Measurements from ENCODE around the gene SORBS2.

DNA sequence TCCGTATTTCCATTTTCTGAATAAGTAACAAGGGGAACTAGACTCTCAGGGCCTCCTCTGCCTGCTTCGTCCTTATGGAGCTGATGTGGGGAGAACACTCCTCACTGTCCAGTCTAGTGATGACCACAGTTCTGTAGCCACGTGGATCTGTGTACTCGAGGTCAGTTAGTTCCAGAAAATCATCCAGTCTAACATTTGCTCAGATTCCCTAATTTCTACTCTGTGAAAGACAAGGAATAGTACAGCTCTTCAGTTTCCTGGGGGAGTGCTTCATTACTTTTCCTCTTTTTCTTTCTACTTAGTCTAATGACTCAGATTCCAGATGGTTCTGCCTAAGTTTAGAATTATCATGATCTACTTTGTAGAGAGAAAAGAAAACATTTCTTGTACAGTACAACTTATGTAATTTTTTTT is 82.6 kb downstream of the SORBS2 start:
- TF ChIP-seq CTCF (IDR thresholded peaks at IDR 0.05; ENCODE audit: poor library complexity, severe bottlenecking) = no peak
- TF ChIP-seq, protein P1, sequence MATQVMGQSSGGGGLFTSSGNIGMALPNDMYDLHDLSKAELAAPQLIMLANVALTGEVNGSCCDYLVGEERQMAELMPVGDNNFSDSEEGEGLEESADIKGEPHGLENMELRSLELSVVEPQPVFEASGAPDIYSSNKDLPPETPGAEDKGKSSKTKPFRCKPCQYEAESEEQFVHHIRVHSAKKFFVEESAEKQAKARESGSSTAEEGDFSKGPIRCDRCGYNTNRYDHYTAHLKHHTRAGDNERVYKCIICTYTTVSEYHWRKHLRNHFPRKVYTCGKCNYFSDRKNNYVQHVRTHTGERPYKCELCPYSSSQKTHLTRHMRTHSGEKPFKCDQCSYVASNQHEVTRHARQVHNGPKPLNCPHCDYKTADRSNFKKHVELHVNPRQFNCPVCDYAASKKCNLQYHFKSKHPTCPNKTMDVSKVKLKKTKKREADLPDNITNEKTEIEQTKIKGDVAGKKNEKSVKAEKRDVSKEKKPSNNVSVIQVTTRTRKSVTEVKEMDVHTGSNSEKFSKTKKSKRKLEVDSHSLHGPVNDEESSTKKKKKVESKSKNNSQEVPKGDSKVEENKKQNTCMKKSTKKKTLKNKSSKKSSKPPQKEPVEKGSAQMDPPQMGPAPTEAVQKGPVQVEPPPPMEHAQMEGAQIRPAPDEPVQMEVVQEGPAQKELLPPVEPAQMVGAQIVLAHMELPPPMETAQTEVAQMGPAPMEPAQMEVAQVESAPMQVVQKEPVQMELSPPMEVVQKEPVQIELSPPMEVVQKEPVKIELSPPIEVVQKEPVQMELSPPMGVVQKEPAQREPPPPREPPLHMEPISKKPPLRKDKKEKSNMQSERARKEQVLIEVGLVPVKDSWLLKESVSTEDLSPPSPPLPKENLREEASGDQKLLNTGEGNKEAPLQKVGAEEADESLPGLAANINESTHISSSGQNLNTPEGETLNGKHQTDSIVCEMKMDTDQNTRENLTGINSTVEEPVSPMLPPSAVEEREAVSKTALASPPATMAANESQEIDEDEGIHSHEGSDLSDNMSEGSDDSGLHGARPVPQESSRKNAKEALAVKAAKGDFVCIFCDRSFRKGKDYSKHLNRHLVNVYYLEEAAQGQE (IDR thresholded peaks at IDR 0.05; ENCODE audit: borderline replicate concordance) = no peak
